Right lobe of liver (tissue), 4 donors: Measurements from ENCODE around the gene DOCK1.

ENCODE experiments used
- POLR2A ChIP-seq: fragments of 450-650 bp; IDR thresholded peaks from one replicate; pipeline ENCODE4 v1.6.1; 2017; ENCODE audit warnings: antibody characterized with exemption, mild to moderate bottlenecking
- TF ChIP-seq, protein P1 (sequence below), 4 donors: fragments of 200-600 bp in 3 of 4; fragments of 450-650 bp in 1 of 4; IDR thresholded peaks; one replicate each; pipeline versions ENCODE4 v1.5.1 to v1.8.0; 2016 to 2022; ENCODE audit warnings: antibody characterized with exemption in 4 of 4, mild to moderate bottlenecking in 2 of 4
- donor health status: DM: no; HTN: no; CAD: no.
- donor health status: DM: no; HTN: no; CAD: no.
- donor health status: DM: no; HTN: yes; CAD: no.

DNA sequence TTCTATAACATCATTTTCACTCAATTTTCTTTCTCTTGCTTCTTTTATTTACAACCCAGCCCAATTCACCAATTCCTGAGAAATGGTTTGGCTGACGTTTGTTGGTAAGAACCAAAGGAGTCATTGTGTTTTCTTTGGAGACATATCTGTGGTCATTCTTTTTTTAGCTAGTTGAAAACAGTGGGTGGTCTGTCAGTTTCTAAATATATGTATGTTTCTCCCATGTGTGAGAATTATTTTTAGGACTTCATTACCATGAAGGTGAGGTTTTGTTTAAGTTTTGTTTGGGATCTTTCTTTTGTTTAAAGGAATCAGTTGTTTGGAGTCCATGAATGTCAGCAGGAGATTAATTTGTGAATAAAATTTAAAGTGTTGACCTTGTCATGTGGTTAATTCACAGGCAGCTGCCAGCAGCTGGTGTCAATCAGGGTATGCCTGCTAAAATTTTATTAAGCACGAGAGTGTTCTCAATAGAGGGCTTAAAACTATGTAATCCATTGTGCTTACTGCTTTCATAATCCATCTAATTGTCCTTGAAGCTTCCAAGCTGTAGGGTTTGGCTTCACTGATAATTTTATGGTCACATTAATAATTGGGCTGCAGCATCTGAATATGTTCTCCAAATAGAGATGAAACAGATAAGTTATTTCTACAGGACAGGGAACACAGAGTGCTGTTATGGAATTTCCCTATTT lies 252.4 kb downstream of the DOCK1 start:
- TF ChIP-seq, protein P1, sequence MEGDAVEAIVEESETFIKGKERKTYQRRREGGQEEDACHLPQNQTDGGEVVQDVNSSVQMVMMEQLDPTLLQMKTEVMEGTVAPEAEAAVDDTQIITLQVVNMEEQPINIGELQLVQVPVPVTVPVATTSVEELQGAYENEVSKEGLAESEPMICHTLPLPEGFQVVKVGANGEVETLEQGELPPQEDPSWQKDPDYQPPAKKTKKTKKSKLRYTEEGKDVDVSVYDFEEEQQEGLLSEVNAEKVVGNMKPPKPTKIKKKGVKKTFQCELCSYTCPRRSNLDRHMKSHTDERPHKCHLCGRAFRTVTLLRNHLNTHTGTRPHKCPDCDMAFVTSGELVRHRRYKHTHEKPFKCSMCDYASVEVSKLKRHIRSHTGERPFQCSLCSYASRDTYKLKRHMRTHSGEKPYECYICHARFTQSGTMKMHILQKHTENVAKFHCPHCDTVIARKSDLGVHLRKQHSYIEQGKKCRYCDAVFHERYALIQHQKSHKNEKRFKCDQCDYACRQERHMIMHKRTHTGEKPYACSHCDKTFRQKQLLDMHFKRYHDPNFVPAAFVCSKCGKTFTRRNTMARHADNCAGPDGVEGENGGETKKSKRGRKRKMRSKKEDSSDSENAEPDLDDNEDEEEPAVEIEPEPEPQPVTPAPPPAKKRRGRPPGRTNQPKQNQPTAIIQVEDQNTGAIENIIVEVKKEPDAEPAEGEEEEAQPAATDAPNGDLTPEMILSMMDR (IDR thresholded peaks at IDR 0.05): no peak
- TF ChIP-seq POLR2A: no peak
